K562 (cell line): ENCODE results near the gene IFNGR1. TPM values are rescaled to one million over a fixed set of nuclear protein-coding genes. Genes with fewer than 3 reads are reported as not detected.

ENCODE experiments used
- ATAC-seq: fragments of 200-7000 bp; cut with Tn5 transposase; 3 replicates; pipeline ENCODE4 v1.9.1; 2020; ENCODE audit warnings: moderate library complexity
- BruUV-seq: library from RNA; stranded (reverse); fragments of 400-500 nt; replicated peaks from 2 replicates; lab custom pipeline; 2021; lab: Mats Ljungman, UMichigan
- CTCF ChIA-PET: fragments of 300-600 bp; formaldehyde crosslinking; extraction: SDS; loops from one replicate; lab custom pipeline; 2021; ENCODE audit warnings: low intra/inter-chr PET ratio; lab: Yijun Ruan, JAX
- POLR2A ChIA-PET: fragments of 300-600, 350-650 bp; sonication (Branson Sonifier 250); formaldehyde crosslinking; extraction: SDS; loops from one replicate; lab custom pipeline; 2021; ENCODE audit warnings: antibody characterized with exemption, inconsistent platforms; lab: Yijun Ruan, JAX
- DNase-seq, 4 experiments: peaks; one replicate each; pipeline versions ENCODE4 v3.0.0 to v3.0.0-alpha.2; 2011 to 2018; ENCODE audit warnings: low spot score in 3 of 4, mixed read lengths in 3 of 4; ENCODE audit errors: extremely low read depth in 1 of 4
- FAIRE-seq: peaks from 2 replicates; lab custom pipeline; 2011; peaks lifted over from hg19 to GRCh38; lab: Jason Lieb, UNC
- H2AFZ ChIP-seq: 2 replicates; pipeline ENCODE4 v1.6.0; 2011; ENCODE audit warnings: low read depth, low read length, control low read depth, inconsistent platforms
- H3K27ac ChIP-seq: fragments of 200-600 bp; 3 replicates; pipeline ENCODE4 v1.8.0; 2011; ENCODE audit warnings: low read depth, mild to moderate bottlenecking, control low read depth, inconsistent platforms, low read length, moderate library complexity, mixed read lengths; ENCODE audit errors: extremely low read depth
- H3K27me3 ChIP-seq, 2 experiments: fragments of 300-600 bp in 1 of 2; 2 replicates in 1 of 2; 3 replicates in 1 of 2; pipeline versions ENCODE4 v1.6.0 to v1.8.0; 2011; ENCODE audit warnings: inconsistent platforms in 2 of 2, low read length in 2 of 2, mild to moderate bottlenecking in 1 of 2, mixed read lengths in 1 of 2, moderate library complexity in 1 of 2; ENCODE audit not compliant: control insufficient read depth in 2 of 2, insufficient read depth in 2 of 2
- H3K36me3 ChIP-seq: fragments of 300-600 bp; 3 replicates; pipeline ENCODE4 v1.8.0; 2011; ENCODE audit warnings: mild to moderate bottlenecking, low read length, inconsistent platforms; ENCODE audit not compliant: control insufficient read depth, insufficient read depth
- H3K4me1 ChIP-seq, 2 experiments: fragments of 200-600 bp in 1 of 2; replicated peaks in 1 of 2; 2 replicates in 1 of 2; 3 replicates in 1 of 2; pipeline versions ENCODE4 v1.5.1 to v1.8.0; 2011; ENCODE audit warnings: inconsistent platforms in 2 of 2, low read length in 2 of 2, mild to moderate bottlenecking in 1 of 2, mixed read lengths in 1 of 2, moderate library complexity in 1 of 2; ENCODE audit not compliant: control insufficient read depth in 2 of 2, insufficient read depth in 2 of 2
- H3K4me2 ChIP-seq: 2 replicates; pipeline ENCODE4 v1.6.1; 2011; ENCODE audit warnings: low read length, control low read depth, inconsistent platforms, mixed read lengths; ENCODE audit not compliant: insufficient read depth
- H3K4me3 ChIP-seq: fragments of 200-600 bp; sonication (generic), shearing (Covaris generic); 2 replicates; pipeline ENCODE4 v1.5.1; 2016; ENCODE audit warnings: control low read depth, inconsistent platforms
- H3K79me2 ChIP-seq: fragments of 200-600 bp; 3 replicates; pipeline ENCODE4 v1.8.0; 2011; ENCODE audit warnings: low read length, inconsistent platforms; ENCODE audit not compliant: control insufficient read depth, insufficient read depth
- H3K9ac ChIP-seq, 2 experiments: 2 replicates each; pipeline versions ENCODE4 v1.6.0 to v1.6.1; 2011; ENCODE audit warnings: low read depth in 2 of 2, low read length in 2 of 2, control low read depth in 1 of 2, inconsistent platforms in 1 of 2, mild to moderate bottlenecking in 1 of 2, mixed read lengths in 1 of 2; ENCODE audit not compliant: insufficient read depth in 1 of 2
- H3K9me1 ChIP-seq: one replicate; pipeline ENCODE4 v1.6.0; 2011; ENCODE audit warnings: inconsistent platforms, mild to moderate bottlenecking, low read length, moderate library complexity; ENCODE audit not compliant: control insufficient read depth, insufficient read depth
- H3K9me3 ChIP-seq: replicated peaks from 2 replicates; pipeline ENCODE4 v1.5.1; 2011; ENCODE audit warnings: low read depth, low read length, inconsistent platforms; ENCODE audit not compliant: control insufficient read depth, insufficient read depth
- H4K20me1 ChIP-seq: replicated peaks from 2 replicates; pipeline ENCODE4 v1.6.1; 2011; ENCODE audit warnings: low read length, inconsistent platforms, mixed read lengths; ENCODE audit not compliant: control insufficient read depth, insufficient read depth
- NCOA4 ChIP-seq: fragments of 450-650 bp; IDR thresholded peaks from 2 replicates; pipeline ENCODE4 v1.6.1; 2018; ENCODE audit warnings: mild to moderate bottlenecking; ENCODE audit not compliant: partially characterized antibody
- WGBS: fragments of 100-300 bp; shearing (Covaris generic); methylation state at CpG from one replicate; pipeline ENCODE4 v1.1.6; 2016; ENCODE audit warnings: low coverage, mixed read lengths; ENCODE audit not compliant: insufficient coverage; ENCODE audit errors: missing lambda C conversion rate; 5-methylcytosine and 5-hydroxymethylcytosine counted together
- in situ Hi-C: fragments of 300-500 bp; cut with MboI; formaldehyde crosslinking; loops from 4 replicates; pipeline ENCODE4 v1.15.0; 2018; ENCODE audit warnings: inconsistent platforms, mixed read lengths
- intact Hi-C: fragments of 100-400 bp; cut with micrococcal nuclease; formaldehyde crosslinking; loops from 2 replicates; pipeline ENCODE4 v1.14.2; 2022
- polyA plus RNA-seq, 8 experiments: library from polyadenylated mRNA; depleted of rRNA in 4 of 8; stranded (reverse) in 5 of 8; unstranded in 3 of 8; fragments of >200 nt; fragmentation: Nextera tagmentation in 2 of 8; fragmentation: Illumina TruSeq in 1 of 8; extraction: Ambion mirVana in 2 of 8; extraction: Trizol in 1 of 8; gene quantifications; 2 replicates each; pipeline versions ENCODE4 v1.2.1 to v1.2.3, GENCODE V29; 2011 to 2014; ENCODE audit warnings: inconsistent platforms in 1 of 8, missing spikeins in 1 of 8
- total RNA-seq, 7 experiments: library from RNA; depleted of rRNA in 6 of 7; stranded (reverse); fragments of >200 nt in 6 of 7; fragmentation: Illumina TruSeq in 2 of 7; extraction: Trizol in 2 of 7; gene quantifications; 2 replicates each; pipeline versions ENCODE4 v1.2.1 to v1.2.3, GENCODE V29; 2011 to 2021; ENCODE audit warnings: low replicate concordance in 1 of 7
- TF ChIP-seq, protein P1 (sequence below): IDR thresholded peaks from 2 replicates; pipeline ENCODE4 v1.6.1; 2014; ENCODE audit warnings: antibody characterized with exemption
- TF ChIP-seq, protein P2 (sequence below), 3 experiments: IDR thresholded peaks in 2 of 3; conservative IDR thresholded peaks in 1 of 3; 2 replicates each; pipeline ENCODE4 v1.5.1; 2011 to 2012; ENCODE audit warnings: low read length in 3 of 3, mild to moderate bottlenecking in 3 of 3, control low read depth in 2 of 3, improper control_type of control experiment in 1 of 3, inconsistent platforms in 1 of 3, low read depth in 1 of 3, mixed read lengths in 1 of 3, moderate library complexity in 1 of 3; ENCODE audit not compliant: insufficient read depth in 2 of 3

IFNGR1 gene
- total and polyA plus RNA-seq, 9 of the 15 experiments (the other 6 are each of a cell fraction or from before 2014, with no cell fraction given) = 14.7 to 47.0 (median 26.7) TPM

DNA sequence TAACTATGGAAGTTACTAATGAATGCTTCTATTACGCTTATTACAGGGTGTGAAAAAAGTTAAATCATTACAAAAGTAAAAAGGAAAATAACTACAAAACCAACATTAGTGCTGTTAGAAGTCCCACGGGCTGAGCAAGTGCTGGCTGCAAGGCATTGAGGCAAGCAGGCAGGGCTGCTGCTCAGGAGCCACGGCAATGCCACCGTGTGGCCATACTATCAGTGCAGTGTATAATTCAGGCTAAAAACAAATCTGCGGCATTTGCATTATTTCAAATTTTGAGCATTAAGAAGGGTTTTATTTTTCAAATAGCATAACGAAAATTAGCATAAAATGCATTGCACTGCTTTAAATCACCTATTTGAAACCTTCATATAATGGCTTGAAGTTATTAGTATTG is 17.1 kb downstream of the IFNGR1 start:
- no peak overlapping the region for H3K4me2 ChIP-seq
- no peaks in the 10 kb centered on the region for H4K20me1 ChIP-seq
- no peak overlapping the region for H2AFZ ChIP-seq
- intact Hi-C loops (no loop called here), in situ Hi-C loops (no loop called here)
- no peaks in the 10 kb centered on the region for H3K9me3 ChIP-seq
- BruUV-seq = no TSS peak
- DNase-seq (no peak), ATAC-seq (peak; percentile 57; the same call in 1 of the 3 replicates), FAIRE-seq (no peak)
- CTCF ChIA-PET = no interaction called here
- H3K9ac ChIP-seq = no peak overlapping the region
- H3K27ac ChIP-seq = no peak overlapping the region
- no peaks in the 10 kb centered on the region for H3K27me3 ChIP-seq
- H3K9me1 ChIP-seq = no peaks in the 10 kb centered on the region
- no peak overlapping the region for H3K4me3 ChIP-seq
- TF ChIP-seq, protein P1, sequence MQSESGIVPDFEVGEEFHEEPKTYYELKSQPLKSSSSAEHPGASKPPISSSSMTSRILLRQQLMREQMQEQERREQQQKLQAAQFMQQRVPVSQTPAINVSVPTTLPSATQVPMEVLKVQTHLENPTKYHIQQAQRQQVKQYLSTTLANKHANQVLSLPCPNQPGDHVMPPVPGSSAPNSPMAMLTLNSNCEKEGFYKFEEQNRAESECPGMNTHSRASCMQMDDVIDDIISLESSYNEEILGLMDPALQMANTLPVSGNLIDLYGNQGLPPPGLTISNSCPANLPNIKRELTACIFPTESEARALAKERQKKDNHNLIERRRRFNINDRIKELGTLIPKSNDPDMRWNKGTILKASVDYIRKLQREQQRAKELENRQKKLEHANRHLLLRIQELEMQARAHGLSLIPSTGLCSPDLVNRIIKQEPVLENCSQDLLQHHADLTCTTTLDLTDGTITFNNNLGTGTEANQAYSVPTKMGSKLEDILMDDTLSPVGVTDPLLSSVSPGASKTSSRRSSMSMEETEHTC = no peak
- no peak for TF ChIP-seq NCOA4
- TF ChIP-seq, protein P2, sequence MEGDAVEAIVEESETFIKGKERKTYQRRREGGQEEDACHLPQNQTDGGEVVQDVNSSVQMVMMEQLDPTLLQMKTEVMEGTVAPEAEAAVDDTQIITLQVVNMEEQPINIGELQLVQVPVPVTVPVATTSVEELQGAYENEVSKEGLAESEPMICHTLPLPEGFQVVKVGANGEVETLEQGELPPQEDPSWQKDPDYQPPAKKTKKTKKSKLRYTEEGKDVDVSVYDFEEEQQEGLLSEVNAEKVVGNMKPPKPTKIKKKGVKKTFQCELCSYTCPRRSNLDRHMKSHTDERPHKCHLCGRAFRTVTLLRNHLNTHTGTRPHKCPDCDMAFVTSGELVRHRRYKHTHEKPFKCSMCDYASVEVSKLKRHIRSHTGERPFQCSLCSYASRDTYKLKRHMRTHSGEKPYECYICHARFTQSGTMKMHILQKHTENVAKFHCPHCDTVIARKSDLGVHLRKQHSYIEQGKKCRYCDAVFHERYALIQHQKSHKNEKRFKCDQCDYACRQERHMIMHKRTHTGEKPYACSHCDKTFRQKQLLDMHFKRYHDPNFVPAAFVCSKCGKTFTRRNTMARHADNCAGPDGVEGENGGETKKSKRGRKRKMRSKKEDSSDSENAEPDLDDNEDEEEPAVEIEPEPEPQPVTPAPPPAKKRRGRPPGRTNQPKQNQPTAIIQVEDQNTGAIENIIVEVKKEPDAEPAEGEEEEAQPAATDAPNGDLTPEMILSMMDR (IDR thresholded peaks at IDR 0.05 in 2 of 3, conservative IDR thresholded peaks at IDR 0.05 in 1 of 3; ENCODE audit: insufficient read depth in 2 of 3, low read depth in 1 of 3, low read length in 3 of 3) = peak; percentile 25 to 33 (median 28); a peak in 3 of 6 replicates
- peaks cover 66% of the 10 kb centered on the region for H3K36me3 ChIP-seq
- no peaks in the 10 kb centered on the region for H3K4me1 ChIP-seq
- 70% methylated on average over 6 of the region's 6 CpGs for whole genome bisulfite sequencing
- no peaks in the 10 kb centered on the region for H3K79me2 ChIP-seq
- POLR2A ChIA-PET = no interaction called here
